Measurements from ENCODE around the gene TIAM2.

DNA sequence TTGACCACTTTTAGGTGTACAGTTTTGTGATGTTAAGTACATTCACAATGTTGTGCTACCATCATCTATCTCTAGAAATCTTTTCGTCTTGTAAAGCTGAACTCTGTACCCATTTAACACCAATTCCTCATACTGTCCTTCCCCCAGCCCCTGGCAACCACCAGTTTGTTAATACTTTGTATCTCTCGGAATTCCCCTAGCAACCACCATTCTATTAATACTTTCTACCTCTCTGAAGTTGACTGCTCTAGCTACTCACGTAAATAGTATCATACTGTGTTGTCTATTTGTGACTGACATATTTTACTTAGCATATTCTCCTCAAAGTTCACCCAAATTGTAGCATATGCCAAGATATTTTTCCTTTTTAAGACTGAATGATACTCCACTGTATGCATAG, 186.4 kb downstream of the TIAM2 start:
- TF ChIP-seq, protein P1, sequence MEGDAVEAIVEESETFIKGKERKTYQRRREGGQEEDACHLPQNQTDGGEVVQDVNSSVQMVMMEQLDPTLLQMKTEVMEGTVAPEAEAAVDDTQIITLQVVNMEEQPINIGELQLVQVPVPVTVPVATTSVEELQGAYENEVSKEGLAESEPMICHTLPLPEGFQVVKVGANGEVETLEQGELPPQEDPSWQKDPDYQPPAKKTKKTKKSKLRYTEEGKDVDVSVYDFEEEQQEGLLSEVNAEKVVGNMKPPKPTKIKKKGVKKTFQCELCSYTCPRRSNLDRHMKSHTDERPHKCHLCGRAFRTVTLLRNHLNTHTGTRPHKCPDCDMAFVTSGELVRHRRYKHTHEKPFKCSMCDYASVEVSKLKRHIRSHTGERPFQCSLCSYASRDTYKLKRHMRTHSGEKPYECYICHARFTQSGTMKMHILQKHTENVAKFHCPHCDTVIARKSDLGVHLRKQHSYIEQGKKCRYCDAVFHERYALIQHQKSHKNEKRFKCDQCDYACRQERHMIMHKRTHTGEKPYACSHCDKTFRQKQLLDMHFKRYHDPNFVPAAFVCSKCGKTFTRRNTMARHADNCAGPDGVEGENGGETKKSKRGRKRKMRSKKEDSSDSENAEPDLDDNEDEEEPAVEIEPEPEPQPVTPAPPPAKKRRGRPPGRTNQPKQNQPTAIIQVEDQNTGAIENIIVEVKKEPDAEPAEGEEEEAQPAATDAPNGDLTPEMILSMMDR (IDR thresholded peaks at IDR 0.05), result no peak
- no peak for TF ChIP-seq EP300 (IDR thresholded peaks at IDR 0.05)
- no peak for TF ChIP-seq POLR2A (IDR thresholded peaks at IDR 0.05)
- no peak for TF ChIP-seq POLR2AphosphoS5 (IDR thresholded peaks at IDR 0.05)
